ENCODE results near the gene PAPPA2.

DNA sequence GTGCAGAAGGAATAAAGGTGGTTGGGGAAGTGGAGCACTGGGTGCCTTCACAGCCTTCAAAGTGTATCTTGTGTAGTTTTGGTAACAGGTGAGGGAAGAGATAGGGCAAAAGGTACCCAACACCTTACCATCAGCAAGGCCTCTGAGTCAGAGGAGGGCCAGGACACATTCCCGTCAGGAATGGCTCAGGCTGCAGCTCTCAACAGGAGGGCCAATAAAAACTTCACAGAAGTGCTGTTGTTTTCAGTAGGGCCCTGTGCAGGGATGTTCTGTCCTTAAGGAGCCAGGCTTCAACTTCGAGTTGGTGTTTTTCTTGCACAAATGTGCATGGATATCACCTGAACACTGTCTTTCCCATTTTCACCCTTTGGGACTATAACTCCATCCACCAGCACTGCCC is 368.2 kb downstream of the PAPPA2 start:
- TF ChIP-seq SMC3 (IDR thresholded peaks at IDR 0.05; ENCODE audit: borderline replicate concordance, low read length) (no peak), HDAC2 (IDR thresholded peaks at IDR 0.05) (no peak), POLR2AphosphoS5 (IDR thresholded peaks at IDR 0.05; ENCODE audit: low read length) (no peak), ZNF274 (IDR thresholded peaks at IDR 0.05; ENCODE audit: insufficient read depth, insufficient read length) (no peak), RCOR1 (conservative IDR thresholded peaks at IDR 0.05; ENCODE audit: low read depth, low read length) (no peak), BHLHE40 (IDR thresholded peaks at IDR 0.05; ENCODE audit: borderline replicate concordance in 1 of 2, low read depth in 2 of 2, low read length in 1 of 2) (no peak), RAD21 (IDR thresholded peaks at IDR 0.05; ENCODE audit: insufficient read depth, low read depth, low read length) (no peak), SP1 (IDR thresholded peaks at IDR 0.05; ENCODE audit: low read depth, low read length) (no peak), FOS (IDR thresholded peaks at IDR 0.05; ENCODE audit: borderline replicate concordance, extremely low read depth, insufficient read length) (no peak), SREBF1 (IDR thresholded peaks at IDR 0.05; ENCODE audit: low read length) (no peak)
- TF ChIP-seq, protein P1, sequence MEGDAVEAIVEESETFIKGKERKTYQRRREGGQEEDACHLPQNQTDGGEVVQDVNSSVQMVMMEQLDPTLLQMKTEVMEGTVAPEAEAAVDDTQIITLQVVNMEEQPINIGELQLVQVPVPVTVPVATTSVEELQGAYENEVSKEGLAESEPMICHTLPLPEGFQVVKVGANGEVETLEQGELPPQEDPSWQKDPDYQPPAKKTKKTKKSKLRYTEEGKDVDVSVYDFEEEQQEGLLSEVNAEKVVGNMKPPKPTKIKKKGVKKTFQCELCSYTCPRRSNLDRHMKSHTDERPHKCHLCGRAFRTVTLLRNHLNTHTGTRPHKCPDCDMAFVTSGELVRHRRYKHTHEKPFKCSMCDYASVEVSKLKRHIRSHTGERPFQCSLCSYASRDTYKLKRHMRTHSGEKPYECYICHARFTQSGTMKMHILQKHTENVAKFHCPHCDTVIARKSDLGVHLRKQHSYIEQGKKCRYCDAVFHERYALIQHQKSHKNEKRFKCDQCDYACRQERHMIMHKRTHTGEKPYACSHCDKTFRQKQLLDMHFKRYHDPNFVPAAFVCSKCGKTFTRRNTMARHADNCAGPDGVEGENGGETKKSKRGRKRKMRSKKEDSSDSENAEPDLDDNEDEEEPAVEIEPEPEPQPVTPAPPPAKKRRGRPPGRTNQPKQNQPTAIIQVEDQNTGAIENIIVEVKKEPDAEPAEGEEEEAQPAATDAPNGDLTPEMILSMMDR (IDR thresholded peaks at IDR 0.05 in 2 of 3, conservative IDR thresholded peaks at IDR 0.05 in 1 of 3; ENCODE audit: control insufficient read depth in 2 of 3, extremely low read depth in 1 of 3, insufficient read depth in 1 of 3, low read depth in 3 of 3, low read length in 3 of 3), result no peak
- TF ChIP-seq, protein P2, sequence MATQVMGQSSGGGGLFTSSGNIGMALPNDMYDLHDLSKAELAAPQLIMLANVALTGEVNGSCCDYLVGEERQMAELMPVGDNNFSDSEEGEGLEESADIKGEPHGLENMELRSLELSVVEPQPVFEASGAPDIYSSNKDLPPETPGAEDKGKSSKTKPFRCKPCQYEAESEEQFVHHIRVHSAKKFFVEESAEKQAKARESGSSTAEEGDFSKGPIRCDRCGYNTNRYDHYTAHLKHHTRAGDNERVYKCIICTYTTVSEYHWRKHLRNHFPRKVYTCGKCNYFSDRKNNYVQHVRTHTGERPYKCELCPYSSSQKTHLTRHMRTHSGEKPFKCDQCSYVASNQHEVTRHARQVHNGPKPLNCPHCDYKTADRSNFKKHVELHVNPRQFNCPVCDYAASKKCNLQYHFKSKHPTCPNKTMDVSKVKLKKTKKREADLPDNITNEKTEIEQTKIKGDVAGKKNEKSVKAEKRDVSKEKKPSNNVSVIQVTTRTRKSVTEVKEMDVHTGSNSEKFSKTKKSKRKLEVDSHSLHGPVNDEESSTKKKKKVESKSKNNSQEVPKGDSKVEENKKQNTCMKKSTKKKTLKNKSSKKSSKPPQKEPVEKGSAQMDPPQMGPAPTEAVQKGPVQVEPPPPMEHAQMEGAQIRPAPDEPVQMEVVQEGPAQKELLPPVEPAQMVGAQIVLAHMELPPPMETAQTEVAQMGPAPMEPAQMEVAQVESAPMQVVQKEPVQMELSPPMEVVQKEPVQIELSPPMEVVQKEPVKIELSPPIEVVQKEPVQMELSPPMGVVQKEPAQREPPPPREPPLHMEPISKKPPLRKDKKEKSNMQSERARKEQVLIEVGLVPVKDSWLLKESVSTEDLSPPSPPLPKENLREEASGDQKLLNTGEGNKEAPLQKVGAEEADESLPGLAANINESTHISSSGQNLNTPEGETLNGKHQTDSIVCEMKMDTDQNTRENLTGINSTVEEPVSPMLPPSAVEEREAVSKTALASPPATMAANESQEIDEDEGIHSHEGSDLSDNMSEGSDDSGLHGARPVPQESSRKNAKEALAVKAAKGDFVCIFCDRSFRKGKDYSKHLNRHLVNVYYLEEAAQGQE (IDR thresholded peaks at IDR 0.05; ENCODE audit: low read depth, low read length), result no peak
